Immature natural killer cell (primary cell): ENCODE data around the gene RELN. TPM values are rescaled to one million over a fixed set of nuclear protein-coding genes. Genes with fewer than 3 reads are reported as not detected.

Source experiments
- DNase-seq, 3 donors: peaks; one replicate each; pipeline ENCODE4 v3.0.0; 2022; ENCODE audit warnings: mixed read lengths in 1 of 3
- H3K27ac Mint-ChIP-seq, 6 donors: one replicate each; pipeline ENCODE4 v1.8.0; 2020; ENCODE audit warnings: mixed read lengths in 6 of 6, mild to moderate bottlenecking in 5 of 6, inconsistent platforms in 4 of 6, moderate library complexity in 3 of 6
- H3K27me3 Mint-ChIP-seq, 3 donors: one replicate each; pipeline ENCODE4 v1.8.0; 2020 to 2021; ENCODE audit warnings: low read depth in 3 of 3, mild to moderate bottlenecking in 3 of 3, mixed read lengths in 3 of 3, moderate library complexity in 3 of 3, inconsistent platforms in 1 of 3
- H3K36me3 Mint-ChIP-seq, 3 donors: one replicate each; pipeline ENCODE4 v1.8.0; 2020; ENCODE audit warnings: mixed read lengths in 3 of 3, inconsistent platforms in 2 of 3, mild to moderate bottlenecking in 2 of 3
- H3K4me1 Mint-ChIP-seq, 2 donors: one replicate each; pipeline ENCODE4 v1.8.0; 2020; ENCODE audit warnings: inconsistent platforms in 2 of 2, mild to moderate bottlenecking in 2 of 2, mixed read lengths in 2 of 2, moderate library complexity in 1 of 2
- H3K4me3 Mint-ChIP-seq, 5 donors: one replicate each; pipeline ENCODE4 v1.8.0; 2020; ENCODE audit warnings: mild to moderate bottlenecking in 5 of 5, mixed read lengths in 5 of 5, inconsistent platforms in 3 of 5, moderate library complexity in 3 of 5
- H3K9me3 Mint-ChIP-seq, 6 donors: one replicate each; pipeline ENCODE4 v1.8.0; 2020; ENCODE audit warnings: mild to moderate bottlenecking in 6 of 6, mixed read lengths in 6 of 6, inconsistent platforms in 4 of 6, moderate library complexity in 3 of 6
- polyA plus RNA-seq, 3 donors: library from polyadenylated mRNA; unstranded; fragments of 300-500 nt; fragmentation: Illumina TruSeq; gene quantifications; one replicate each; pipeline ENCODE4 v1.2.3, GENCODE V29; 2021

The RELN gene
- polyA plus RNA-seq, 3 donors from 2014 or later = not detected

GRCh38 chr7:103656221-103656620, 333.2 kb downstream of the RELN start:
- DNase-seq = no peak
- H3K4me3 Mint-ChIP-seq = no peak overlapping the region
- peaks cover 0 to 5% (median 2%) of the 10 kb centered on the region in 6 donors for H3K9me3 Mint-ChIP-seq
- no peaks in the 10 kb centered on the region for H3K4me1 Mint-ChIP-seq
- no peak overlapping the region for H3K27ac Mint-ChIP-seq
- H3K27me3 Mint-ChIP-seq = peaks cover 0 to 2% (median 0%) of the 10 kb centered on the region in 3 donors
- no peaks in the 10 kb centered on the region for H3K36me3 Mint-ChIP-seq

- no peaks in the 10 kb centered on the region for H3K4me1 Mint-ChIP-seq
- H3K9me3 Mint-ChIP-seq = peaks cover 0 to 13% (median 6%) of the 10 kb centered on the region in 6 donors
- no peaks in the 10 kb centered on the region for H3K36me3 Mint-ChIP-seq
- H3K4me3 Mint-ChIP-seq = no peak overlapping the region
- H3K27me3 Mint-ChIP-seq = peaks cover 0 to 4% (median 2%) of the 10 kb centered on the region in 3 donors
- H3K27ac Mint-ChIP-seq = no peak overlapping the region
- DNase-seq = no peak
Observed at GRCh38 chr7:103651593-103652377, 337.7 kb downstream of the RELN start.

GRCh38 chr7:103649052-103649451, 340.4 kb downstream of the RELN start:
- Mint-ChIP-seq H3K27ac (no peak overlapping the region), H3K36me3 (no peaks in the 10 kb centered on the region), H3K4me1 (no peaks in the 10 kb centered on the region), H3K27me3 (peaks cover 0 to 3% (median 2%) of the 10 kb centered on the region in 3 donors), H3K9me3 (peaks cover 3 to 21% (median 6%) of the 10 kb centered on the region in 6 donors), H3K4me3 (no peak overlapping the region)
- DNase-seq = no peak

- Mint-ChIP-seq H3K9me3 (peaks cover 4 to 30% (median 6%) of the 10 kb centered on the region in 6 donors), H3K36me3 (no peaks in the 10 kb centered on the region), H3K27ac (no peak overlapping the region), H3K27me3 (peaks cover 0 to 3% (median 2%) of the 10 kb centered on the region in 3 donors), H3K4me3 (no peak overlapping the region), H3K4me1 (no peaks in the 10 kb centered on the region)
- no peak for DNase-seq
Observed at GRCh38 chr7:103648135-103648534, 341.3 kb downstream of the RELN start.

DNA sequence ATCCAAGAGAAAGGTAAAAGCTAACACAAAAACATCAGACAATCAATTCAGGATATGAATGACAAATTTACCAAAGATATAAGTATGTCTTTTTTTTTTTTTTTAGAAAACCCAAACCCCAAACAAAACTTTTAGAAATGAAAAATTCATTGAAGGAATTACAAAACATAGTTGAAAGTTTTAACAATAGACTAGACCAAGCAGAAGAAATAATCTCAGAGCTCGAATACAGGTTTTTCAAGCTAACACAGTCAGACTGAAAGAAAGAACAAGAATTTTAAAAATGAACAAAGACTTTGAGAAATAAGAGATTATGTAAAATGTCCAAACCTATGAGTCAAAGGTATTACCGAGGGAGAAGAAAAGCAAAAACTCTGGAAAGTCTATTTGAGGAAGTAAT, 345.1 kb downstream of the RELN start:
- DNase-seq = no peak
- H3K36me3 Mint-ChIP-seq = no peaks in the 10 kb centered on the region
- H3K27ac Mint-ChIP-seq = no peak overlapping the region
- peaks cover 3 to 31% (median 6%) of the 10 kb centered on the region in 6 donors for H3K9me3 Mint-ChIP-seq
- H3K4me3 Mint-ChIP-seq = no peak overlapping the region
- H3K27me3 Mint-ChIP-seq = peaks cover 0 to 3% (median 2%) of the 10 kb centered on the region in 3 donors
- no peaks in the 10 kb centered on the region for H3K4me1 Mint-ChIP-seq

DNA sequence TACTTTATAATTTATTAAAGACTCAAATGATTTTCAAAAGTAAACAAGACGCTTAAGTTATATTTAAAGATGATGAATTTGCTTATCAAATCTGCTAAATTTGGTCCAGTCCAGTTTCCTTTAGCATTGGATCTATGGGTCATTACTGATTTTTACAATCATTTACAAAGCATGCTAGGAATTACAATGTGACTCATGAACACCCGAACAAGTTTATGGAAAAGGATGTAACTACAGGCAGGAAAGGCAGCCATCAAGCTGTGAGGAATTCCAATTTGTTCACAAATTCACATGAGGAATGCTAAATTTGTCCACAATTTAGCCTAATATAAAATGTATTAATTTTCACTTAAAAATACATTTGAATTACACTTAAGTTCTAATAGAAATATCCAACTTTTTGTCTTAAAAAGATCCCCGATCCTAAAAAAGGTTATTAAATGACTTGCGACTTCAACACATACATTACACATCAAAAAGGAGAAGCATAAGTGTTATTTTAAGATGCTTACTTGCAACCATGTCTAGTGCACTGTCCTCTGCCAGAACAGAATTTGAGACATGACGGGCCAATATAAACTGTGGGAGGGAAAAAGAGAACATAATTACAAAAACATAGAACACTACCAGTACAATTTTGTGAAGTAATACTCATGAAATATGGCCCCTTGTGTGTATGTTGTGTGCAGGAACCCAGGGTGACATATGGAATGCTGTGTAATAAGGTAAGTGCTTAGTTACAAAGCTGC, 349.3 kb downstream of the RELN start:
- H3K27ac Mint-ChIP-seq = no peak overlapping the region
- peaks cover 0 to 15% (median 2%) of the 10 kb centered on the region in 6 donors for H3K9me3 Mint-ChIP-seq
- no peaks in the 10 kb centered on the region for H3K36me3 Mint-ChIP-seq
- no peak for DNase-seq
- no peak overlapping the region for H3K4me3 Mint-ChIP-seq
- H3K4me1 Mint-ChIP-seq = no peaks in the 10 kb centered on the region
- H3K27me3 Mint-ChIP-seq = no peaks in the 10 kb centered on the region

DNA sequence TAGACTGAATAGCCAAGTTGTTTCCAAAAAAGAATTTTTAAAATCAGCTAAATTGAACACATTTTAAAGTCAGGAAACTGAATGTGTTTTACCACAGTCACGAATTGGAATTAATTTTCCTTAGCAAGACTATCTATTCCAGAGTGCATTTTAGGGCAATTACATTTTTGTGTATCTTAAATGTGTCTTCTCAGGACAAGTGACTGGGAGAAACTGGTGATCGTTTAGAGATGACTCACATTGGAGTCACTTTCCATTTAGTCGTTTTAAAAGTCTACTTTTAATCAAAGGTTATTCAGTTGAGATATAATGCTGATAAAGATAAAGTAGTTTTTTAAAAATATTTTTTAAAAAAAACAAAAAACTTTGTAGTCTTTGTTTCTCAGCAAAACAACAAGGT, 351.7 kb downstream of the RELN start:
- no peak overlapping the region for H3K4me3 Mint-ChIP-seq
- no peak overlapping the region for H3K27ac Mint-ChIP-seq
- no peak for DNase-seq
- no peaks in the 10 kb centered on the region for H3K27me3 Mint-ChIP-seq
- no peaks in the 10 kb centered on the region for H3K4me1 Mint-ChIP-seq
- H3K9me3 Mint-ChIP-seq = peaks cover 0 to 2% (median 0%) of the 10 kb centered on the region in 6 donors
- no peaks in the 10 kb centered on the region for H3K36me3 Mint-ChIP-seq

GRCh38 chr7:103637094-103637493, 352.4 kb downstream of the RELN start:
- H3K4me1 Mint-ChIP-seq = no peaks in the 10 kb centered on the region
- no peaks in the 10 kb centered on the region for H3K36me3 Mint-ChIP-seq
- H3K9me3 Mint-ChIP-seq = peaks cover 0 to 2% (median 0%) of the 10 kb centered on the region in 6 donors
- H3K4me3 Mint-ChIP-seq = no peak overlapping the region
- H3K27ac Mint-ChIP-seq = no peak overlapping the region
- peaks cover 0 to 1% (median 0%) of the 10 kb centered on the region in 3 donors for H3K27me3 Mint-ChIP-seq
- no peak for DNase-seq

DNA sequence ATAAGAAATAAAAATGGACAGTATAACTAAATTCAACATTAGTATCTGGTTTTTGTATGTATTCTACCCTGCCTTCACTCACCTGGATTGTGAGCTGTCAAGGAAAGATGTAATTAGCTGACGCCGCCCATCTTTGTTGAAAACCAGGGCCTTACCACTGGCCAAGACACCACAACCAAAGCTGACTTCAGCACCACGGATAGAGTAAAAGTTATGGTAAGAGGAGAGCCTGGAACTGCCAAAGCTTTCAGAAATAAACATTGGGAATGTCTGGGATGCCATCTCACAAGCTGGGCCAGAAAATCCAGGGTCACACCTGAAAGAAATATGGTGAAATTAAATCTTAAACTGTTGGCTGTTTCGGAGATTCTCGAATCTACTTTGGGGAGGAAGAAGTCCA, 353.3 kb downstream of the RELN start:
- H3K4me3 Mint-ChIP-seq = no peak overlapping the region
- H3K4me1 Mint-ChIP-seq = no peaks in the 10 kb centered on the region
- H3K9me3 Mint-ChIP-seq = peaks cover 0 to 2% (median 0%) of the 10 kb centered on the region in 6 donors
- no peak for DNase-seq
- no peak overlapping the region for H3K27ac Mint-ChIP-seq
- H3K36me3 Mint-ChIP-seq = no peaks in the 10 kb centered on the region
- H3K27me3 Mint-ChIP-seq = peaks cover 0 to 3% (median 0%) of the 10 kb centered on the region in 3 donors

- Mint-ChIP-seq H3K4me1 (no peaks in the 10 kb centered on the region), H3K36me3 (no peaks in the 10 kb centered on the region), H3K27me3 (peaks cover 0 to 3% (median 0%) of the 10 kb centered on the region in 3 donors), H3K27ac (no peak overlapping the region), H3K4me3 (no peak overlapping the region), H3K9me3 (peaks cover 0 to 2% (median 0%) of the 10 kb centered on the region in 6 donors)
- DNase-seq = no peak
Observed at GRCh38 chr7:103632972-103633371, 356.5 kb downstream of the RELN start.

DNA sequence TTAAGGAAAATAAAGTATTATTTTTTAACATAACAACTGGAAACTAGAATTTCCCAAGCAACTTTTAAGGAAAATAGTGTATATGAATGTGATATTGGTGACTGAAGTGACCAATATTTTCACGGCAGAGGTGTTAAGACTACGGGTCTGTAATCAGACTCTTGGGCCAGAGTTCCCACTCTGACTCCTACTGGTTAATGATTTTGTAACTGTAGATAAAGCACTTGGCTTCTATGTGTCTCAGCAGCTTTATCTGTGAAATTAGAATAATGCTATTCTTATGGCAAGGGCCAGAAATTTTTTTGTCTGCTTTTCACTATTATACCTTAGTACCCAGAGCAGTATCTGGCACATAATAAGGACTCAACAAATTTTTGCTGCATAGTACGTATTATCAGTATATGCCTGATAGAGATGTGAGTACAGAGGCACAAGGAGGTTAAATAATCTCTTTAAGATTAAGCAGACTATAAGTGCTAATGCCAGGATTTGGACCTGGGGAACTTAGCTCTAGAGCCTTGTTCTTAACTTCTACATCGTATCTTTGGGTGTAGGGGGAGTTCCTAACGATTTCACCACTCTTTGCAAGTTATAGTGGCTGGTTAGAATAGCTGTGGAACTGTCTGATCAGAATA, 357.3 kb downstream of the RELN start:
- Mint-ChIP-seq H3K27me3 (peaks cover 0 to 3% (median 0%) of the 10 kb centered on the region in 3 donors), H3K9me3 (peaks cover 0 to 2% (median 0%) of the 10 kb centered on the region in 6 donors), H3K36me3 (no peaks in the 10 kb centered on the region), H3K27ac (no peak overlapping the region), H3K4me3 (no peak overlapping the region), H3K4me1 (no peaks in the 10 kb centered on the region)
- no peak for DNase-seq

DNA sequence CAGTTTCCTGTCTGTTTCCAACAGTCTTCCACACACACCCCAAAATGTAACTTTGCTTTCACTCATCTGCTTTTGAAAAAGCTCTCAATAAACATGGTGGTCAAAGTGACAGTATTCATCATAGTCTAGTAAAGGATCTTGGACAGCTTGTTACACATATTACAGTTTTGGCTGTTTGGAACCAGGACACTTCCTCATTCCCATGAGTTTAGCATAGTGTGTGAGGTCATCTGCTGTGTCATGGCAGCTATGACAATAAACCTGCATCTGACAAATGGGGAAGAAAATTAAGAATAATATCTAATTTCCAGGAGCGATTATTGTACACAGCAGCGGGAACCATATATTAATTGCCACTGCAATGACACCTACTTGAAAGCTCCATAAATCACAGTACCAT, 359.1 kb downstream of the RELN start:
- Mint-ChIP-seq H3K27ac (no peak overlapping the region), H3K9me3 (peaks cover 0 to 2% (median 0%) of the 10 kb centered on the region in 6 donors), H3K4me3 (no peak overlapping the region), H3K4me1 (no peaks in the 10 kb centered on the region), H3K36me3 (no peaks in the 10 kb centered on the region), H3K27me3 (peaks cover 0 to 3% (median 2%) of the 10 kb centered on the region in 3 donors)
- DNase-seq = no peak

GRCh38 chr7:103628742-103629141, 360.7 kb downstream of the RELN start:
- Mint-ChIP-seq H3K27ac (no peak overlapping the region), H3K4me3 (no peak overlapping the region), H3K36me3 (no peaks in the 10 kb centered on the region), H3K9me3 (peaks cover 0 to 2% (median 0%) of the 10 kb centered on the region in 6 donors), H3K27me3 (peaks cover 0 to 3% (median 2%) of the 10 kb centered on the region in 3 donors), H3K4me1 (no peaks in the 10 kb centered on the region)
- DNase-seq = no peak

DNA sequence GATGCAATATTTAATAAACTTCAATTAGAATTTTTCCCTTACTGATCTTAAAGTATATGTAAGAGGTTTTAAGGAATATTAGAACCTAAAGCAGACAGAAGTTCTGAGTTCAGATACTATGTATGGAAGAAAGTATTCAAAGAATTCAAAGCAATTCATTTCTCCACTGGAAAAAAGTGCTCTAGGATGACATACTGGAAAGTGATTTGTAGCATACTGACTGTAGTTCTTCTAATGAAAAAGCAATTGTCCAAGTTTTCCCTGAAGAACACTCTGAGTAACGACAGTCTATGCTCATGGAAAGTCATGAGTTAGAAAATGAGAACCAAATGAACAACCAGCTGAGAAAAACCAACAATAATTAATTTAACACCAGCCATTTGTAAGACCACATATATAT, 362.7 kb downstream of the RELN start:
- no peak for DNase-seq
- Mint-ChIP-seq H3K4me1 (no peaks in the 10 kb centered on the region), H3K27ac (no peak overlapping the region), H3K27me3 (peaks cover 0 to 3% (median 0%) of the 10 kb centered on the region in 3 donors), H3K36me3 (no peaks in the 10 kb centered on the region), H3K4me3 (no peak overlapping the region), H3K9me3 (peaks cover 0 to 3% (median under 1%) of the 10 kb centered on the region in 6 donors)
